ENCODE data around the gene FSD2.
"Not testable (repeated sequence)": the region's sequence is repeated elsewhere in the genome, so short reads cannot be mapped to it uniquely, and the experiment has no call there.

Gene FSD2

DNA sequence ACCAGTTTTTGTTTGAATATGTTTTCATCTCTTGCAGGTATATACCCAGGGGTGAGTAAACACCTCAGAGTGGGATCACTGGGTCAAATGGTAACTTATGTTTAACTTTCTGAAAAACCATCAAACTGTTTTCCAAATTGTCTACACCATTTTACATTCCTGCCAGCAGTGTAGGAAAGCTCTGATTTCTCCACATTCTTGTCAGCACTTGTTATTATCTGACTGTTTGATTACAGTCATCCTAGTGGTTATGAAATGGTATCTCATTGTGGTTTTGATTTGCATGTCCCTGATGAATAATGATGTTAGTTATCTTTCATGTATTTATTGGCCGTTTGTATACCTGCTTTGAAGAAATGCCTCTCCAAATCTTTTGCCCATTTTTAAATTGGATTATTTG is 13.8 kb downstream of the FSD2 start:
- DNase-seq (ENCODE audit: low spot score) = no peak

DNA sequence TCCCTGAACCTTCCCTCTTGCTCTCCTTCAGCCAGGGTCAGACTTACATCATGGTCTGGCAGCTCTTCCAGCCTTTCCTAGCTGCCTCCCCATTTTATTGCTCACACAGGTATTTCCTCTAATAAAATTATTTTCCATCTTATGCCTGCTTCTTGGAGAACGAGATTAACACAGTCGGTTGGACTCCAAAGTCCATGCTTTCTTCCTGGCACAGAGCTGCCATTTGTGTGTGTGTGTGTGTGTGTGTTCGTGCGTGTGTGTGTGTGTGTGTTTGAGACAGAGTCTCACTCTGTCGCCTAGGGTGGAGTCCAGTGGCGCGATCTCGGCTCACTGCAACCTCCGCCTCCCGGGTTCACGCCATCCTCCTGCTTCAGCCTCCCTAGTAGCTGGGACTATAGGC is 15.5 kb downstream of the FSD2 start:
- DNase-seq (ENCODE audit: low spot score) = no peak

DNA sequence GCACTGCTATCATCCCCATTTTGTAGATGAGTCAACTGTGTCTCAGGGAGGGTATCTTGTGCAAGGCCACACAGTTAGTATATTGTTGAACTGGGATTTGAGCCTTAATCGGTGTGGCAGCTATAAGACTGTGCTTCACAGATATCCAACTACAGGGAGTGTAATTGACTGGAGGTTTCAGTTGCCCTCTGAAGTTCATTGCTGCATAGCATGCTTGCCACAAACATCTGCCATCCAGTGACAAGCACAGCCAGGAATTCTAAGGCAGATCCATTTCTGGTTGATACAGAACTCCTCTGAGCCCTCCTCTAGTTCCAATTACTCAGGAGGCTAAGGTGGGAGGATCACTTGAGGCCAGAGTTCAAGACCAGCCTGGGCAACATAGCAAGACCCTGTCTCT is 16.4 kb downstream of the FSD2 start:
- DNase-seq (ENCODE audit: low spot score) = no peak

DNA sequence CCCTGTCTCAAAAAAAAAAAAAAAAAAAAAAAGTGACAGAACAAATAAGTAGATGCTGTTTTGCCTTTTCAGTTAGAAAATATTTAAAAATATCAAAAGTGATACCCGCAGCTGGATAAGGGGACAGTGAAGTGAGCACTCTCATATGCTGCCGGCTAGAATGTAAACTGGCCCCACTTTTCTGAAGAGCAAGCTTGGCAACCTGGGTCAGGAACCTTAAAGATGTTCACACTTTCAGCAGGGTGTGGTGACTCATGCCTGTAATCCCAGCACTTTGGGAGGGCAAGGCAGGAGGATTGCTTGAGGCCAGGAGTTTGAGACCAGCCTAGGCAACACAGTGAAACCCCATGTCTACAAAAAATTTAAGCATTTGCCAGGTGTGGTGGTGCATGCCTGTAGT is 17.4 kb downstream of the FSD2 start:
- DNase-seq (ENCODE audit: low spot score) = no peak

DNA sequence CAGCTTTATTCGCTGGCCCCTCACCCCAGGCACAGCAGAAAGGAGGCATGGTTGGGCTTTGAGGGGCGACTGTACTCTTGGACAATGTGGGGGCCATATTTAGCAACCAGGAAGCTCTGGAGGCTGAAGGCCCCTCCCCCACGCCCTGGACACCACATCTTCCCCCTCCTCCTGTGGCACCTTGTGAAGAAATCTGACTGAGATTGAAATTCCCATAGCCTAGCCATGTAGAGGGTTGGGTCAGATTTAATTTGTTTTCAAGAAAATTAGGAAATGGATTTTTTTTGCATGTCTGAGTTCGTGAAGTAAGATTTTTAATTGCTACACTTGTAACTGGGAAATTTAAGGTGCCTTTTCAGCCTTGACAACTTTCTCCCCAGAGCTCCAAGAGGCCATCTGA is 24.5 kb downstream of the FSD2 start:
- no peak for DNase-seq (ENCODE audit: low spot score)

DNA sequence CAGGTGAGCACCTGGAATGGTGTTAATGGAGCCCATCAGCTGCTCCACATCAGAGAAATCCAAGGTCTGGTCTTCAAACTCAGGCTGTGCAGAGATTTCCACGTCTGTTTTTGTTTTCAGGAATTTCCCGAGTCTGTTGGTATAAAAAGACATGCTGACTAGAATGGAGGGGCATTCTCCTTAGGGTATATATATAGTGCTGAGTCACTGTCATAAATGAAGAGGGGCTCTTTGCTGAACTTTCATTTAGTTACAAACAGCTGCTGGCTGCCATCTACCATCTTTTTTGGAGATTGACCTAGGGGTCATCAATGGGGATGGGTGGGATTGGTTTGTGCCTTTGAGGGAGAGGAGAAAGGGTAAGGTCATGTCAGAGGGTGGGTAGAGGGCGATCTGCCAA is 27.1 kb downstream of the FSD2 start:
- DNase-seq (ENCODE audit: low spot score) = no peak

DNA sequence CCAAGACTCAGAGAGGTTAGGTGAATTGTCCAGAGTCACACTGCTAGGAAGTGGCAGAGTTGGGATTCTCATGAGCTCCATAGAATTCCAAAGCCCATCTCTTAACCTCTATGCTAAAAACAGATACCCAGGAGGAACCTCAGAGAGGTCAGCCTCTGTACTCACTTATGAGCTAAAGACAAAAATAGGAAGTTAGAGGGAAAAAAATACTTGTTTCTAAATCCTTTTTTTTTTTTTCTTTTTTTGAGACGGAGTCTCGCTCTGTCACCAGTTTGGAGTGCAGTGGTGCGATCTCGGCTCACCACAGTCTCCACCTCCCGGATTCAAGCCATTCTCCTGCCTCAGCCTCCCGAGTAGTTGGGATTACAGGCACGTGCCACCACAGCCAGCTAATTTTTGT is 31.4 kb downstream of the FSD2 start:
- DNase-seq (ENCODE audit: low spot score) = no peak

DNA sequence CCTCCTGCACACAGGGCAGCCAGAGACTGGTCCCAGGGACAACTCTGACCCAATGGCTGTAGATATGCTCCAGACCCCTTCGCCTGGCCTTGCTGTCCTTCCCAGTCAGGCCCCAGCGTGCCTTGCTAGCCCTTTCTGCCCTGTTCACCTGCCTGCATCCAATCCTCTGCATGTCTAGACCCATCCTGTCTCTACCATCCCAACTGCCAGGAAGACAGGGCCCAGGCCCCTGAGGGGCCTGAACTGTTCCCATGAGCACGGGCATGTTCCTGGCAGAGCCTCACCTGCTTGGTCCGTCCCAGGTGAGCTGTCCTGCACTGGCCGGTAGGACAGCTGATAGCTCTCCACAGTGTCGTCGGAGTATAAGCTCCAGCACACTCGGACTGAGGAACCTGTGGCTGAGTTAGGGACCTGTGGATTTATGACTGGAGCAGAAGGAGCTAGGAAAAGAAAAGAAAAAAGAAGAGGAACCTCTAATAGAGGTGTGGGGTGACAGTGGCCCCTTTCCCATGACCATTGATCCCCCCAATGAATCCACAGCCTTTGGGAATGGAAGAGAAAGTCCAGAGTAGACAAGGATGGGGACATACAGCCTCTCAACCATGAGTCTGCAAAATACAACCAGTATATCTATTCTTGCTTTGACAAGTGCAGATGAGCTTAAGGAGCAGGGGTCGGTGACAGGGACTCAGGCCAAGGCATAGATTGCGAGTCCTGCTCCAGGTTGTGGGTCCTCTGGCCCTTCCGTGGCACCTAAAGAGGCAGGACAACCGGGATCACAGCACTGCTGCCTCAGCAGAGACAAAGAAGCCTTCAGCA is 33.9 kb downstream of the FSD2 start:
- no peak for DNase-seq (ENCODE audit: low spot score)

DNA sequence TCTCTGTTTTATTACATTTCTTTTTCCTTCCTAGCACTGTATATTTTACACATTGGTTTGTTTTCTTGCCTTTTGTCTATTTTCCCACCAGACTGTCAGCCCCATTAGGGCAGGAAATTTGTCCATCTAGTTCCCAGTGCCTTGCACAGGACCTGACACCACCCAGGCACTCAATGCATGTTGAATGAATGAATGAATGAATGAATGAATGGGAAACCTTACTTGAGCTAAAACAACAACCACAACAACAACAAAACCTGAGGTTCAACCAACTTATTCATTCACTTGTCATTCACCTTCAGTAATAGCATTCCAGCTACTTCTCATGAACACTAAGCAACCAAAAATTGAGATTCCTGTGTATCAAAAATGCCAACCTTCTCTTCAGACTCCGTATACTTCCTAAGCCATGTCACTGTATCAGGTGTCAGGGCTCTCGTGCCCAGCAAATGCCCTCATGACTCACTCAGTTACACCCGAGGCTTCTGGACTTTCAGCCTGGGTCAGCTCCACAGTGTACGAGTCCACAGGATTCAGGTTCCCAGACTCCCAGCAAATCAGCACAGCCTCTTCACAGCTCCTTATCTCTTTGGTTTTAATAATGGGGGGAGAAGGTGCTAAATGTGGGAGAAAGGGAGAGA is 37.3 kb downstream of the FSD2 start:
- DNase-seq (ENCODE audit: low spot score) = no peak

DNA sequence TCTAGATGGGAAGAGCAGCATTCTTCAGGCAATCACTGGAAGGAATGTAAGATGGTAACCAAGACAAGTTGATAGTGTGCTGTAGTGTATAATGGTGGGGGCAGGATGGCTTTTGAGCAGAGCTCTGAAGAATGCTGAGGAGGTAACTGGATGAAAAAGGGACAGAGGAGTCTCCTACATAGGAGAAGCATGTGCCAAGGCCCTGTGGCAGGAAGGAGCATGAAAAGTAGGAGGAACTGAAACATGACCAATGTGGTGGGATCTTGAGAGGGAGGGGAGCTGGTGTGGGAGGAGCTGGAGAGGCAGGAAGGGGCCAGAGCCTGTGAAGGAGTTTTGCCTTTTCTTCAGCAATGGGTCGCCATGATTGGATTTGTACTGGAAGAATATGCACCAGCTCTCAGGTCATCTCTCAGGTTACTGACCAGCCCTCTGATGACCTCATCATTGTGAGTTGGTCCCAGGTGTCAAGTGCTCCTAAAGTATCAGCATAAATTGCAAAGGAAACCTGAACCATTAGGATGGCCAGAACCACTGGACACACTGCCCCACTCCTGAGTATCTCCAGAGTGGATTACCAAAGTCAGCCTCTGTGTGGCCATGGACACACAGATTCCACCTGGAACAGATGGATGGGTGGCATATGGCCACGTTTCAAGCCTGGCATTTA is 38.6 kb downstream of the FSD2 start:
- no peak for DNase-seq (ENCODE audit: low spot score)

DNA sequence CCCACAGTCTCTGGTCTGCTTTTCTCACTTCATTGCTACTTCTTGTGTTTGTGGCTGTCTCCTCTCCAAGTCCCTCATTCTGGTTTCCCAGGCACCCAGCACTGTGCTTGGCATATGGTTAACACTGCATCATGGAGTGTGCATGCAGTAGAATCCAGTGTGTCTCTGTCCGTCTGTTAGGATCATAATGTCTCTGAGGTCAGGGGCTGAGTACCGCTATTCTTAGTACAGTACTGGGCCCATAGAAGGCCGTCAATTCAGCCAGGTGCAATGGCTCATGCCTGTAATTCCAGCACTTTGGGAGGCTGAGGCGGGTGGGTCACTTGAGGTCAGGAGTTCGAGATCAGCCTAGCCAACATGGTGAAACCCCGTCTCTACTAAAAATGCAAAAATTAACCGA is 39.7 kb downstream of the FSD2 start:
- DNase-seq (ENCODE audit: low spot score) = not testable (repeated sequence)

DNA sequence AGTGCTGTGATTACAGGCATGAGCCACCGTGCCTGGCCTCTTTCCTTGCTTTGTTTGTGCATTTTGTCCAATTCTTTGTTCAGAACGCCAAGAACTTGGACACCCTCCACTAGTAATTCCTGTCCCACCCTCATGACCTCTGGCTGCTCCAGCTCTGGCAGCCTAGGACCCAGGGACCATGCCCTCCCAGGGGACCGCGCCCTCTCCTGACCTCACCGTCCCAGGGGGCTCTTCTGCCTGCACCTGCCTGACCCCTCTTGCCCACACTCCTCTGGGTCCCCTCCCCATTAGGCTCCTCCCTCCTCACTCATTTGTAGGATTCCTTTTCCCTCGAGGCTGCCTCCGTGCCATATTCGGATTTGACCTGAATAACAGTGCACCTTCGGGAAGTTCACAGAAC is 41.1 kb downstream of the FSD2 start:
- no peak for DNase-seq (ENCODE audit: low spot score)

GRCh38 chr15:82764117-82764490 is 41.8 kb downstream of the FSD2 start:
- DNase-seq (ENCODE audit: low spot score) = no peak

DNA sequence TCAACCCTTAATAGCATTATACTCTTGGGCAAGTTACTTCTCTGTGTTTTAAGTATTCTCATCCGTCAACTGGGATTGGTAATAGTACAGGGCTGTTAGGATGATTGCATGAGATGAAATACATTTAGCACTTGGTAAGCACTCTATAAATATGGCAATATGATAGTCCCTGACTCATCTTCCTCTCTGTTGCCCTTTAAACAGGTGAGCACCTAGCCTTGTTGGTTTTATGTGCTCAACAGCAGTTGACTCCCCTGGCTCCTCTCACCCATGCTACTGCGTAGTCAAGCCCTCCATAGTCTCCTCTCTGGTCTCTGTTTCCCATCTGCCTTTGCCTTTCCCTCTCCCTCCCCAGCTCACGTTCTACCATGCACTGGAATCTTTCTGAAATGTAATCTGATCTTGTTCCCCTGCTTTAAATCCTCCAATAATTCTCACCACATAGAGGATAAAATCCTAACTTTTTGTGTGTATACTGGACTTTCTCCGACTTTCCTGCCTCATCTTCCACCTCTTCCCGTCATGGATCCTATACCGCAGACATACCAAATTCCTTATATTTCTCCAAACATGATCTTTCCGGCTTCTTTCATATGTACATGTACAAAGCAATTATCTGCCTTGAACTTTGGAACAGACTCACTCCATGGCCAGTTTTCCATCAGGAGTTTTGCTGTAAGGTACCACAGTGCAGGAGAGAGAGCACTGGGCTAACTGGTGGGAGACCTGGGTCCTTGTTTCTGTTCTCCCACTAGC is 42.3 kb downstream of the FSD2 start:
- no peak for DNase-seq (ENCODE audit: low spot score)

DNA sequence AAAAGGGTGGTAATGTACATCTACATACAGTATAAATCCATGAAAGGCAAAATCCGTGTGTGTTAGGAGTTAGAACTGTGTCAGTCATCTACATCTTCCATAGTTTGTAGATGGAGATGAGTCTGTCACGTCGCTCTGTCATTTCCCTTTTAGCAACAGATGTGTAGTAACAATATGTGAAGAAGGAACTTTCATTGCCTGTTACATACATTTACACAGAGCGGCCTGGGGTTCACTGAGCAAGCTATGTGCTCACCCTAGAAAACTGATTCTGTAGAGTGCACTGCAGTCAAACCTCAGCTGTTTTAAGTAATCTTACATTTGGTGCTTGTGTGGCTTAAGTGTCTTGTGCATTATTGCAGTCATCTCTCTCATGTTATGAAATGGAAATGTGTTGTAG is 54.6 kb downstream of the FSD2 start:
- no peak for DNase-seq (ENCODE audit: low spot score)

GRCh38 chr15:82750831-82751180 is 55.1 kb downstream of the FSD2 start:
- DNase-seq (ENCODE audit: low spot score) = no peak

GRCh38 chr15:82749951-82750830 is 55.7 kb downstream of the FSD2 start:
- DNase-seq (ENCODE audit: low spot score) = peak; percentile 92

DNA sequence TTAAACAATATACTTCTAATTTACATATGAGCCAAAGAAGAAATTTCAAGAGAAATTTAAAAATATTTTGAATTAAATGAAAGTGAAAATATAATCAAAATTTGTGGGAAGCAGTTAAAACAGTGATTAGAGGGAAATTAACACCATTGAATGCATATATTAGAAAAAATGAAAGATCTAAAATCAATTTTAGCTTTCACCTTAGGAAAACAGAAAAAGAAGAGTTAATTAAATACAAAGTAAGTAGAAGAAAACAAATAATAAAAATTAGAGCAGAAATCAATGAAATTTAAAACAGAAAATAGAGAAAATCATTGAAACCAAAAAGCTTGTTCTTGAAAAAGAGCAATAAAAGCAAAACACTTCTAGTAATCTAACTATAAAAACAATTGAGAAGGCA is 57.6 kb downstream of the FSD2 start:
- no peak for DNase-seq (ENCODE audit: low spot score)

DNA sequence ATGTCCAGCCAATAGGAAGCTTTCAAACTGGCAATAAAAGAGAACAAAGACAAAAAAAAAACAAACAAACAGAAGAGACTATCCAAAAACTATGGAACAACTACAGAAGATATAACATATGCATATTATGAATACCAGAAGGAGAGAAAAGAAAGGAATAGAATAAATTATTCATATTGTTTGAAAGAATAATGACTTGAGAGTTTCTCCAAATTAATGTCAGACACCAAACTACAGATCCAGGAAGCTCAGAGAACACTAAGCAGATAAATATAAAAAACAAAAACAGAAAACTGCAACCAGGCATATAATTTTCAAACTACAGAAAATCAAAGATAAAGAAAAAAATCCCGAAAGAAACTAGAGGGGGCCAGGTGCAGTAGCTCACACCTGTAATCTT is 62.1 kb downstream of the FSD2 start:
- no peak for DNase-seq (ENCODE audit: low spot score)

DNA sequence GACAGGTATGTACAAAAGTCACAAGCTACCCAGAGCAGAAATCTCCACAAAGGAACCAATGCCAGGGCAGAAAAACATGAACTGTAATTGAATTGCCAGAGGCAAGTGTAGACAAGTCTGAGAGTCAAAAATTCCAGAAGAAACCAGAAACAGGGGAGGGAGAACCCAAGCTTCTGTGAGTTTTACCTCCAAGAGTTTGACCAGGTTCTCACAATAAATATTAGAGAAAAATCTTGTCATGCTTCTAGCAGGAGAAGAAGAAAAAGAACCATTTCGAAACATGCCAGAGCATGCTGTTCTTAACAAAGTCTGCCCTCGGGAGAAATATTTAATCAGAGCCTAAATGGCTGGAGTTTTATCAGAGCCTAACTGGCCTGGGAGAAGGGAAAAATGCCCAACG is 63.7 kb downstream of the FSD2 start:
- no peak for DNase-seq (ENCODE audit: low spot score)

DNA sequence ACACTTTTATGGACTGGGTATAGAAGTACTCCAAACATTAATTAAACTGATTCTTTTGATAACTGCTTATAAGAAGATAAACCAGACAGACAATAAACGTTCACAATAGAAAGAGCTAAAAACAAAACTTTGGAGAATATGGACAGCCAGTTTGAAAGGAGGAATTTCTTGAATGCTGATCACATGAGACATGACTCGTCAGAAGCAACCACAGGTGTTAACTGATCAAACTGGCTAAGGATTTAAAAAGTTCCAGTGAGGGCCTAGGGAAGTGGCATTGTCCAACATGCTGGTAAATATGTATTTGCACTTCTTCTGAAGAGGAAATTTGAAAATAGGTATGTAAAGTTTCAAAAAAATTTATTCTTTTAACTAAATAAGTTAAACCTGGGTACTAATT is 66.8 kb downstream of the FSD2 start:
- no peak for DNase-seq (ENCODE audit: low spot score)

GRCh38 chr15:82737975-82738374 is 67.9 kb downstream of the FSD2 start:
- no peak for DNase-seq (ENCODE audit: low spot score)
